Smooth muscle cell (in vitro differentiated cells): ENCODE data around the gene KAZN. TPM values are rescaled to one million over a fixed set of nuclear protein-coding genes. Genes with fewer than 3 reads are reported as not detected.
A peak's percentile ranks its signal among the peaks of the same experiment; 100 is the strongest.

Experiments
- DNase-seq: peaks from one replicate; lab custom pipeline; 2025; ENCODE audit not compliant: unreplicated experiment; lab: John Stamatoyannopoulos, UW
- H2AFZ ChIP-seq: fragments of 200-600 bp; sonication (generic); 2 replicates; pipeline ENCODE4 v1.6.0; 2016; ENCODE audit warnings: antibody characterized with exemption, low read depth, mild to moderate bottlenecking
- H3F3A ChIP-seq: fragments of 200-600 bp; sonication (generic); 2 replicates; pipeline ENCODE4 v1.6.0; 2017; ENCODE audit warnings: antibody characterized with exemption, low read depth
- H3K27ac ChIP-seq: fragments of 200-600 bp; sonication (generic); 2 replicates; pipeline ENCODE4 v1.5.1; 2016; ENCODE audit warnings: low read depth, mild to moderate bottlenecking
- H3K27me3 ChIP-seq: fragments of 200-600 bp; sonication (generic); 2 replicates; pipeline ENCODE4 v1.6.1; 2016; ENCODE audit warnings: low read depth, mild to moderate bottlenecking
- H3K36me3 ChIP-seq: fragments of 200-600 bp; sonication (generic); 2 replicates; pipeline ENCODE4 v1.5.1; 2016; ENCODE audit warnings: low read depth
- H3K4me1 ChIP-seq: fragments of 200-600 bp; sonication (generic); 2 replicates; pipeline ENCODE4 v1.5.1; 2016; ENCODE audit warnings: low read depth
- H3K4me2 ChIP-seq: fragments of 200-600 bp; sonication (generic); 2 replicates; pipeline ENCODE4 v1.6.0; 2016; ENCODE audit warnings: mild to moderate bottlenecking
- H3K4me3 ChIP-seq: fragments of 200-600 bp; sonication (generic); 2 replicates; pipeline ENCODE4 v1.5.1; 2016; ENCODE audit warnings: mild to moderate bottlenecking
- H3K79me2 ChIP-seq: fragments of 200-600 bp; sonication (generic); 2 replicates; pipeline ENCODE4 v1.6.0; 2016; ENCODE audit warnings: low read depth, mild to moderate bottlenecking
- H3K9ac ChIP-seq: fragments of 200-600 bp; sonication (generic); 2 replicates; pipeline ENCODE4 v1.6.0; 2016; ENCODE audit warnings: low read depth
- H3K9me3 ChIP-seq: fragments of 200-600 bp; sonication (generic); replicated peaks from 2 replicates; pipeline ENCODE4 v1.5.1; 2016; ENCODE audit warnings: low read depth
- H4K20me1 ChIP-seq: fragments of 200-600 bp; sonication (generic); 2 replicates; pipeline ENCODE4 v1.6.0; 2016; ENCODE audit warnings: low read depth
- WGBS: methylation state at CpG from one replicate; pipeline ENCODE4 v1.1.7; 2016; ENCODE audit warnings: low lambda C conversion rate; 5-methylcytosine and 5-hydroxymethylcytosine counted together
- polyA plus RNA-seq: library from polyadenylated mRNA; unstranded; fragments of >200 nt; fragmentation: Nextera tagmentation; extraction: Ambion mirVana; gene quantifications from 2 replicates; pipeline ENCODE4 v1.2.1, GENCODE V29; 2016
- total RNA-seq: library from RNA; depleted of rRNA; stranded (reverse); fragments of >200 nt; gene quantifications from 2 replicates; pipeline ENCODE4 v1.2.3, GENCODE V29; 2014
- TF ChIP-seq, protein P1 (sequence below): fragments of 200-600 bp; sonication (generic); IDR thresholded peaks from 2 replicates; pipeline ENCODE4 v1.5.1; 2017; ENCODE audit warnings: borderline replicate concordance, mild to moderate bottlenecking, antibody characterized with exemption; ENCODE audit not compliant: insufficient read depth, poor library complexity, severe bottlenecking

The KAZN gene
- total and polyA plus RNA-seq, 2 experiments from 2014 or later = 6.3 to 8.2 TPM

DNA sequence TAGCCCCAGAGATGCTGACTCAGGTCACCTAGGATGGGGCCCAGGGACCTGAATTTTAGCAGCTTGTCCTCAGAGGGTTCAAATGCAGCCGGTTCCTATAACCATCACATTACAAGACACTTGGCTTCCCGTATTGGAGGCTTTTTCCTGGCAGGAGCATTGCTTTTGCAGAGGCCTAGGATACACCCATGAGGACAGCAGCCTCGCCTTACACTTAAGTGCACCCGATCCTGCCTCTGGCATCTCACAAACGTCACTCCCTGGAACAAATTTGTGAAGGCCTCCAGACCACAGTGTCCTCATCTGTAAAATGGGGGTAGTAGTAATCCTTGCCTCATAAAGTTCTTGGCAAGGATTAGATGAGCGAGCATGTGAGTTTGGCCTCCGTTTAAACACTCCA, 130.0 kb downstream of the KAZN start:
- Histone ChIP-seq H3K4me3 (no peak overlapping the region), H4K20me1 (no peaks in the 10 kb centered on the region), H3K4me1 (peaks cover 26% of the 10 kb centered on the region), H2AFZ (no peak overlapping the region), H3K27me3 (peaks cover 6% of the 10 kb centered on the region), H3K9me3 (no peaks in the 10 kb centered on the region), H3F3A (no peaks in the 10 kb centered on the region), H3K79me2 (no peaks in the 10 kb centered on the region), H3K9ac (no peak overlapping the region), H3K27ac (no peak overlapping the region), H3K36me3 (no peaks in the 10 kb centered on the region), H3K4me2 (no peak overlapping the region)
- WGBS = 70% methylated on average over 7 of the region's 7 CpGs
- TF ChIP-seq, protein P1, sequence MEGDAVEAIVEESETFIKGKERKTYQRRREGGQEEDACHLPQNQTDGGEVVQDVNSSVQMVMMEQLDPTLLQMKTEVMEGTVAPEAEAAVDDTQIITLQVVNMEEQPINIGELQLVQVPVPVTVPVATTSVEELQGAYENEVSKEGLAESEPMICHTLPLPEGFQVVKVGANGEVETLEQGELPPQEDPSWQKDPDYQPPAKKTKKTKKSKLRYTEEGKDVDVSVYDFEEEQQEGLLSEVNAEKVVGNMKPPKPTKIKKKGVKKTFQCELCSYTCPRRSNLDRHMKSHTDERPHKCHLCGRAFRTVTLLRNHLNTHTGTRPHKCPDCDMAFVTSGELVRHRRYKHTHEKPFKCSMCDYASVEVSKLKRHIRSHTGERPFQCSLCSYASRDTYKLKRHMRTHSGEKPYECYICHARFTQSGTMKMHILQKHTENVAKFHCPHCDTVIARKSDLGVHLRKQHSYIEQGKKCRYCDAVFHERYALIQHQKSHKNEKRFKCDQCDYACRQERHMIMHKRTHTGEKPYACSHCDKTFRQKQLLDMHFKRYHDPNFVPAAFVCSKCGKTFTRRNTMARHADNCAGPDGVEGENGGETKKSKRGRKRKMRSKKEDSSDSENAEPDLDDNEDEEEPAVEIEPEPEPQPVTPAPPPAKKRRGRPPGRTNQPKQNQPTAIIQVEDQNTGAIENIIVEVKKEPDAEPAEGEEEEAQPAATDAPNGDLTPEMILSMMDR = no peak
- no peak for DNase-seq

DNA sequence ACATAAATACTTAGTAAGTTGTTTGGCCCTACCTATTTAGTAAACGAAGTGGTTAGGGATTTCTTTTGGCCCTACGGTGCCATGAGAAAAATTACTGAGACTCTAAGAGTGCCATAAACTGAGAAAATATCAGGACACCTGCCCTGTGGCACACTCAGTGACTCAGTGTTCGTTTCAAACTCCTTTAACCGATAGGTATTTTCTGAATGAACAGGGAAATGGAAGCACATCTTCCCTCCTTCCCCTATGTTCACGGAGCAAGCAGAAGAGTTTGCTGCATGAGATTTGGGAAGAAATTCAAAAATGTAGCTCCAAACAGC, 134.2 kb downstream of the KAZN start:
- Histone ChIP-seq H3K4me3 (peak overlapping the region; percentile 24), H3K27ac (peak overlapping the region; percentile 89), H3K4me1 (peaks cover 21% of the 10 kb centered on the region), H3K4me2 (peak overlapping the region; percentile 81), H3K79me2 (no peaks in the 10 kb centered on the region), H4K20me1 (no peaks in the 10 kb centered on the region), H3F3A (no peaks in the 10 kb centered on the region), H3K36me3 (no peaks in the 10 kb centered on the region), H3K9ac (peak overlapping the region; percentile 66), H3K27me3 (no peaks in the 10 kb centered on the region), H2AFZ (peak overlapping the region; percentile 77), H3K9me3 (no peaks in the 10 kb centered on the region)
- WGBS = 20% methylated on average over 5 of the region's 5 CpGs
- DNase-seq = no peak
- TF ChIP-seq, protein P1 = no peak

DNA sequence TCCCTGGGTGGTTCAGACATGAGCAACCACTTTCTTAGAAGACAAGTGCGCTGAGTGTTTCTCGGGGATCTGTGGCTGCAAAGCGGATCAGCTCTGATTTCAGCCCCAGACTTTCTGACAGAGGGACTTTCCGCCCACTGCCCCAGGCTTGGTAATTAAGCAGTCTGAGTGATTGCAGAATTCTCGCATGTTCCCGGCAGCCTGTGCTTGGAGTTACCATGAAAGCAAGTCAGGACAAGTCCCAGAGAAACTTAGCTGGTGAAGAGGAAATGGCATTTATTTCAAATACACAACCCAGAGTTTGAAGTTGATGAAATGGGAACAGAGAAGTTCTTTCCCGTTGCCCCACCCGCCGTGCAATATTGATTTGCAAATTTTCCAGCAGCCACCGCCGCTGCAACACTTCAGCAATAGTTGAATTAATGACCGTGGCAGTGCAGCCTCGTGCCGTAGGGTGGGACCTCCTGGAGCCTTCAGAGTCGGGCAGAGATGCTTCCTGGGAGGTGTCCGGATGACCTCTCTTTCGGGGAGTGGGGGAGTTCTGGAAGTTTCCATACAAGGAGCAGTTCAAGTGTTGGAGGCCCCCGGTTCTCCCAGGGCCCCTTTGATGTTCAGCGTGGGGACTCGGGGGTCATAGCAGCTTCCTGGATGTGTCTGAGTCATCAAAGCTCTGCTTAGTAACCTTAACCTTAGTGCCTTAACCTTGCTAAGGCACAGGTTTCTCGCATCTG, 134.7 kb downstream of the KAZN start:
- WGBS = 3% methylated on average over 21 of the region's 21 CpGs
- Histone ChIP-seq H3K4me2 (peak overlapping the region; percentile 81), H3K4me3 (peak overlapping the region; percentile 24), H2AFZ (peak overlapping the region; percentile 77), H3K9ac (peak overlapping the region; percentile 66), H3K36me3 (no peaks in the 10 kb centered on the region), H3K27ac (peak overlapping the region; percentile 89), H3K79me2 (no peaks in the 10 kb centered on the region), H4K20me1 (no peaks in the 10 kb centered on the region), H3K4me1 (peaks cover 21% of the 10 kb centered on the region), H3K9me3 (no peaks in the 10 kb centered on the region), H3F3A (no peaks in the 10 kb centered on the region), H3K27me3 (no peaks in the 10 kb centered on the region)
- TF ChIP-seq, protein P1 = no peak
- DNase-seq = no peak

DNA sequence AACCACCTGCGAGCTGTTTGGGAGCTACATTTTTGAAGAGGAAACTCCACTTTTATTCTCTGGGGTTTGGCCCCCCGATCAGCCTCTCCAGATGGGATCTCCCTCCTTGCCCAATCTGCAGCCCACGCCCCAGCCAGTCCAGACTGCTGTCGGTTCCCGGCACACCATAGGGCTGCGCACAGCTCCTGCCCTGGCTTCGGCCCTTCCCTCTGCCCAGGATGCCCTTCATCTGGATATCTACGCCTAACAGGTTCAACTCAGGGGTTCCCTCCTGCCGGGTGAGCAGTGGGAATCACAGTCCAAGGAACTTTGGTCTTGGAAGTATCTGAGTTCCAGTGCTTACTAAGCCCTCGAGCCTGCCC, 135.3 kb downstream of the KAZN start:
- WGBS = 55% methylated on average over 10 of the region's 10 CpGs

More for the DNA sequence above, 135.3 kb downstream of the KAZN start:
- peak overlapping the region; percentile 89 for H3K27ac ChIP-seq
- H3K79me2 ChIP-seq = no peaks in the 10 kb centered on the region
- peak overlapping the region; percentile 29 for H3K9ac ChIP-seq
- no peaks in the 10 kb centered on the region for H4K20me1 ChIP-seq
- DNase-seq = no peak
- TF ChIP-seq, protein P1 = no peak
- H3K9me3 ChIP-seq = no peaks in the 10 kb centered on the region
- peak overlapping the region; percentile 81 for H3K4me2 ChIP-seq
- H3K4me3 ChIP-seq = no peak overlapping the region
- peak overlapping the region; percentile 77 for H2AFZ ChIP-seq
- no peaks in the 10 kb centered on the region for H3K36me3 ChIP-seq
- peaks cover 21% of the 10 kb centered on the region for H3K4me1 ChIP-seq
- no peaks in the 10 kb centered on the region for H3F3A ChIP-seq
- no peaks in the 10 kb centered on the region for H3K27me3 ChIP-seq
